ENCODE data around the gene SYNCRIP. TPM values are rescaled to one million over a fixed set of nuclear protein-coding genes. Genes with fewer than 3 reads are reported as not detected.

SYNCRIP gene
- total and polyA plus RNA-seq, 2 of the 13 experiments (the other 11 are each of a cell fraction or from before 2014, with no cell fraction given) = 8.1 to 112 TPM

GRCh38 chr6:85643537-85644278, 1.0 kb upstream of the SYNCRIP start (continued):
- 0 out of 2 replicates have a peak, but pooled peaks have one; percentile 54 for TF ChIP-seq HNRNPL (IDR thresholded peaks at IDR 0.05; ENCODE audit: low read depth, low read length)
- TF ChIP-seq YY1 (IDR thresholded peaks at IDR 0.05; ENCODE audit: insufficient read depth, insufficient replicate concordance, low read depth, low read length) = peak; percentile 53
- TF ChIP-seq ZNF274 (CRISPR knock-in tag; IDR thresholded peaks at IDR 0.05) = peak; percentile 94
- 0 out of 2 replicates have a peak, but pooled peaks have one; percentile 78 for TF ChIP-seq CAMTA2 (CRISPR knock-in tag; IDR thresholded peaks at IDR 0.05; ENCODE audit: borderline replicate concordance)
- peak; percentile 30; the same call in 1 of the 2 replicates for TF ChIP-seq ZNF777 (CRISPR knock-in tag; IDR thresholded peaks at IDR 0.05)
- TF ChIP-seq UBTF (CRISPR knock-in tag; IDR thresholded peaks at IDR 0.05) = peak; percentile 78
- peak; percentile 94 for TF ChIP-seq RBFOX2 (IDR thresholded peaks at IDR 0.05; ENCODE audit: low read depth, low read length)
- TF ChIP-seq, protein P1, sequence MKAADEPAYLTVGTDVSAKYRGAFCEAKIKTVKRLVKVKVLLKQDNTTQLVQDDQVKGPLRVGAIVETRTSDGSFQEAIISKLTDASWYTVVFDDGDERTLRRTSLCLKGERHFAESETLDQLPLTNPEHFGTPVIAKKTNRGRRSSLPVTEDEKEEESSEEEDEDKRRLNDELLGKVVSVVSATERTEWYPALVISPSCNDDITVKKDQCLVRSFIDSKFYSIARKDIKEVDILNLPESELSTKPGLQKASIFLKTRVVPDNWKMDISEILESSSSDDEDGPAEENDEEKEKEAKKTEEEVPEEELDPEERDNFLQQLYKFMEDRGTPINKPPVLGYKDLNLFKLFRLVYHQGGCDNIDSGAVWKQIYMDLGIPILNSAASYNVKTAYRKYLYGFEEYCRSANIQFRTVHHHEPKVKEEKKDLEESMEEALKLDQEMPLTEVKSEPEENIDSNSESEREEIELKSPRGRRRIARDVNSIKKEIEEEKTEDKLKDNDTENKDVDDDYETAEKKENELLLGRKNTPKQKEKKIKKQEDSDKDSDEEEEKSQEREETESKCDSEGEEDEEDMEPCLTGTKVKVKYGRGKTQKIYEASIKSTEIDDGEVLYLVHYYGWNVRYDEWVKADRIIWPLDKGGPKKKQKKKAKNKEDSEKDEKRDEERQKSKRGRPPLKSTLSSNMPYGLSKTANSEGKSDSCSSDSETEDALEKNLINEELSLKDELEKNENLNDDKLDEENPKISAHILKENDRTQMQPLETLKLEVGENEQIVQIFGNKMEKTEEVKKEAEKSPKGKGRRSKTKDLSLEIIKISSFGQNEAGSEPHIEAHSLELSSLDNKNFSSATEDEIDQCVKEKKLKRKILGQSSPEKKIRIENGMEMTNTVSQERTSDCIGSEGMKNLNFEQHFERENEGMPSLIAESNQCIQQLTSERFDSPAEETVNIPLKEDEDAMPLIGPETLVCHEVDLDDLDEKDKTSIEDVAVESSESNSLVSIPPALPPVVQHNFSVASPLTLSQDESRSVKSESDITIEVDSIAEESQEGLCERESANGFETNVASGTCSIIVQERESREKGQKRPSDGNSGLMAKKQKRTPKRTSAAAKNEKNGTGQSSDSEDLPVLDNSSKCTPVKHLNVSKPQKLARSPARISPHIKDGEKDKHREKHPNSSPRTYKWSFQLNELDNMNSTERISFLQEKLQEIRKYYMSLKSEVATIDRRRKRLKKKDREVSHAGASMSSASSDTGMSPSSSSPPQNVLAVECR (CRISPR knock-in tag; IDR thresholded peaks at IDR 0.05; ENCODE audit: borderline replicate concordance) = peak; percentile 83
- no peak for TF ChIP-seq NFRKB (IDR thresholded peaks at IDR 0.05)
- TF ChIP-seq THYN1 (CRISPR knock-in tag; IDR thresholded peaks at IDR 0.05; ENCODE audit: borderline replicate concordance, low read depth) = no peak
- TF ChIP-seq ZBTB39 (CRISPR knock-in tag; IDR thresholded peaks at IDR 0.05) = peak; percentile 67; the same call in 1 of the 2 replicates
- TF ChIP-seq ELF4 (CRISPR knock-in tag; IDR thresholded peaks at IDR 0.05; ENCODE audit: borderline replicate concordance) = no peak
- peak; percentile 58; the same call in 1 of the 2 replicates for TF ChIP-seq KDM5B (CRISPR knock-in tag; IDR thresholded peaks at IDR 0.05; ENCODE audit: borderline replicate concordance)
- TF ChIP-seq HOMEZ (CRISPR knock-in tag; IDR thresholded peaks at IDR 0.05; ENCODE audit: low read depth) = no peak
- TF ChIP-seq JUNB (CRISPR knock-in tag; IDR thresholded peaks at IDR 0.05; ENCODE audit: borderline replicate concordance) = peak; percentile 27; the same call in 1 of the 2 replicates
- TF ChIP-seq, protein P2, sequence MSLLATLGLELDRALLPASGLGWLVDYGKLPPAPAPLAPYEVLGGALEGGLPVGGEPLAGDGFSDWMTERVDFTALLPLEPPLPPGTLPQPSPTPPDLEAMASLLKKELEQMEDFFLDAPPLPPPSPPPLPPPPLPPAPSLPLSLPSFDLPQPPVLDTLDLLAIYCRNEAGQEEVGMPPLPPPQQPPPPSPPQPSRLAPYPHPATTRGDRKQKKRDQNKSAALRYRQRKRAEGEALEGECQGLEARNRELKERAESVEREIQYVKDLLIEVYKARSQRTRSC (CRISPR knock-in tag; IDR thresholded peaks at IDR 0.05; ENCODE audit: low read depth) = no peak
- no peak for TF ChIP-seq ZNF720 (CRISPR knock-in tag; IDR thresholded peaks at IDR 0.05)

All from HepG2 (cell line).